GM21786 (cell line): ENCODE measurements around the gene POMGNT1.

Experiments used
- ATAC-seq: cut with Tn5 transposase; IDR thresholded peaks from one replicate; pipeline ENCODE4 v1.9.1; 2021; ENCODE audit not compliant: unreplicated experiment

Gene POMGNT1

DNA sequence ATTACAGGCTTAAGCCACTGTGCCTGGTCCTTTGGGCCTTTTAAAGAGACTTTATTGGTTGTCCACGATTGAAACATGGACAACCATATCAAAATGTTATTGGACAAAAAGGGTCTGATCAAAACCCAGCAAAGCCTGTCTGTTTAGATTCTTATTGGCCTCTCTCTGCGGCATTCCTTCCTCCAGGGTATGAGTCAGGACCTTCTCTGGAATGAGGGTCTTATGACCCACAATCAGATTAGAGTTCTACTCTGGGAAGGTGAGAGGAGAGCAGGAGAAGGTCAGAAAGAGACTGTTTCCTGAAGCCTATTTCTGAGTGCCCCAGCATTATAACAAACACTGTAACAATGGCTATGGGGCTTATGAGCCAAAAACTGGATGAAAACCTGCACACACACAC lies 12.8 kb upstream of the POMGNT1 start:
- no peak for ATAC-seq

DNA sequence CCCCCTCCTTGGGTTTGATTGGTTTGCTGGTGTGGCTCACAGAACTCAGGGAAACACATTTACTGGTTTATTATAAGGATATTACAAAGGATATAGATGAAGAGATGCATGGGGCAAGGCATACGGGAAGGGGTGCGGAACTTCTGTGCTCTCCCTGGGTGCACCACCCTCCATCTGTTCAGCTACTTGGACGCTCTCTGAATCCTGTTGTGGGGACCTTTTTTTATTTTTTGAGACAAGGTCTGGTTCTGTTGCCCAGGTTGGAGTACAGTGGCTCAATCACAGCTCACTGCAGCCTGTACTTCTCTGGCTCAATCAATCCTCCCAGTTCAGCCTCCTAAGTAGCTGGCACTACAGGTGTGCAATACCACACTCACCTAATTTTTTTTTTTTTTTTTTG lies 12.3 kb upstream of the POMGNT1 start:
- ATAC-seq, result no peak

- ATAC-seq, result no peak
Observed at GRCh38 chr1:46206399-46206798, 8.2 kb upstream of the POMGNT1 start.

GRCh38 chr1:46205791-46206190 lies 7.6 kb upstream of the POMGNT1 start:
- no peak for ATAC-seq

DNA sequence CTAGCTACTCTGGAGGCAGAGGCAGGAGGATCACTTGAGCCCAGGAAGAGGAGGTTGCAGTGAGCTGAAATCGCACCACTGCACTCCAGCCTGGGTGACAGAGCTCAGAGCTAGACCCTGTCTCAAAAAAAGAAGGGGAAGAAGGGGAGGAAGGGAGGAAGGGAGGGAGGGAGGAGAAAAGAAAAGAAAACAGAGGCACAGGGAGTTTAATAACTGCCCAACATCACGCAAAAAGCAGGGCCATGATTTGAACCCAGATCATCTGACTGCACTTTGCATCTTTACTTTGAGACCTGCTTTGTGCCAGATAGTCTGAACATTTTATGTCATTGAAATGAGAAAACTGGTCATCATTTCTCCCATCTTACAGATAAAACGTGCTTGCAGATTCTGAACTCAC lies 6.9 kb upstream of the POMGNT1 start:
- no peak for ATAC-seq

GRCh38 chr1:46204406-46204742 lies 6.1 kb upstream of the POMGNT1 start:
- no peak for ATAC-seq

DNA sequence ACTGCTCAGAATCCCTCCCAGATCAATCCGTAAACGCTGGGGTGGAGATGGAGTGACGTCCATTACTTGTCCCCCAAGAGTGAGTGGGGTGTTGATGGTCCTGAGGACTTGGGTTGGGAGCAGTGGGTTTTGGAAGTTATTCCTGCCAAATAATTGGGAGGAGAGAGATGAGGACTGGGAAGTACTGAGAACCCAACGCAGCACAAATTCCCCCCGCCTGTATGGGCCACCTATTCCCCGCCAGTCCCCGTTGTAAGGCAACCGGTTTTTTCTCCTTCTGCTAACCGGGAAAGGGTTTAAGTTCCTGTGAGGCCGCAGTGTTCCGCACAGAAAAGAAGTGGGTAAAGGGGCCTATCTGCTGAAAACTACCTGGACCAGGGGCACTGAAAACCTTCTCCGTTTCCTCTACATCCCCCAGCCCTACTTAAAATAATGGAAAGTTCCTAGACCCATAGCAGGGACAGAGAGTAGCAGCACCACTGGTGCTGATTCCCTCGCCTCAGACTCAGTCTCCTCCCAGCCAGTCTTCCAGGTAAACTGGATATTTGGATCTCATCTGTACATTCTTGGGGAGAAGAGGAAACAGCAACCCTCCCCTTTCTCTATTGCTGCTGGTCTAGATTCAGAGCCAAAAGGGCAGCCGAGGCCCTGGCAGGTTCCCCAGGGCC lies 5.6 kb upstream of the POMGNT1 start:
- ATAC-seq, result no peak

DNA sequence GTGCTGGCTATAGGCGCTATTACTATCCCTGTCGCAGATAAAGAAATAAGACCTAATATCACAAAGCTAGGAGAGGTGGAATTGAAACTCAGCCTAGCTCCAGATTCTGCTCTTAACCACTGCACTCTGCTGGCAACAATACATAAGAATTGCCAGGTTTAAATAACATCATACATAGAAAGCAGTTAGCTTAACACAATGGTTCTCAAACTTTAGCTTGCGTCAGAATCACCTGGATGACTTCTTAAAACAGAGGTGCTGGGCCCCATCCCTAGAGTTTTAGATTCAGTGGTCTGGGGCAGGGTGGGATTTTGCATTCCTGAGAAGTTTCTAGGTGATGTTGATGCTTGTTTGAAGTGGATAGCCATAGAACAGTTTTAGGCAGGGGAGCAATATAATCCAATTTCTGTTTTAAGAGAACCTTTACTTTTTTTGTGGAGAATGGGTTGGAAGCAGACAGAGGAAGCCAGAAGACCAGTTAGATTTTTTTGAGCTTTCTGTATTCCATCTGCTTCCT lies 1.1 kb upstream of the POMGNT1 start:
- ATAC-seq, result no peak

- ATAC-seq, result no peak
Observed at GRCh38 chr1:46197560-46197963, 672 bp downstream of the POMGNT1 start.

GRCh38 chr1:46196609-46197008 lies 1.6 kb downstream of the POMGNT1 start:
- no peak for ATAC-seq

DNA sequence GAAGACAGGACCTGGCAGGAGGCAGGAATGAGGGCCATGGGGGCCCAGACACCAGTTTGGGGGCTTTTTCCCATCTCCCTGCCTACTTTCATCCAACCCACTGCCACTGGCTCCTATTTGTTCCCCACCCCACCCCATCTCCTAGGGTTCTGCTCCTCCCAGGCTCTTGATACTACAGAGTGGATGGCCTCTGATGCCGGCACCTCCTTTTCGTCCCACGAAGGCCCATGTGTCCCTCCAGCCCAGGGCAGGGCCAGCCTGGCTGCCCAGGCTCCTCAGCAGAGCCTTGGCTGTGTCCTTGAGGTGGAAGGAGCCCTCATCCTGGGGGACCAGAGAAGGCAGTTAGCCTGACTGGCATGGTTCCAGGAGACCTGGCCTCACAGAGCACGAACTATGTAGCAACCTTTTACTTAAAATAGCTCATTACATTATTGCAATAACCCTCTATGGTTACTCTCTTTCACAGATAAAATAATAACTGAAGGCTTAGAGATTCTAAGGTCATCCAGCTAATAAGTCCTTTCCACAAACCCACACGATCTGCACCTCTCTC lies 3.5 kb downstream of the POMGNT1 start:
- no peak for ATAC-seq

- ATAC-seq, result no peak
Observed at GRCh38 chr1:46193984-46194570, 4.2 kb downstream of the POMGNT1 start.

DNA sequence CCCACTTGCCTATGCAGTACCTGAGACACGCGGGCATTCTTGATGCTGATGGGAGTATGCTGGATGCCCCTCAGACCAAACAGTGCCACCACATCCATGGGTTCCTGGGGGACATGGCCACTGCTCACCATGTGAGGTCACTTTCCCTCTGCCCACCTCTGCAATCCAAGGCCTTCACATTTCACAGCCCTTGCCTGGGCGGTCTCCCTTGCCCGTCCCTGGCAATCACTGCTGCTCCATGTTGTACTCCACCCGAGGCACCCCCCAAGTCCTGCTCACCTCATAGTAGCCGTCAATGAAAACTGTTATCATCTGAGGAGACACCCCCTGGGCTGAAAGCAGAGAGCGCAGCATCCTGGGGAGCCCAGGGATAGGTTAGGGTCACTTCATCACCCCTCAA lies 4.9 kb downstream of the POMGNT1 start:
- no peak for ATAC-seq

- no peak for ATAC-seq
Observed at GRCh38 chr1:46192171-46192570, 6.1 kb downstream of the POMGNT1 start.

DNA sequence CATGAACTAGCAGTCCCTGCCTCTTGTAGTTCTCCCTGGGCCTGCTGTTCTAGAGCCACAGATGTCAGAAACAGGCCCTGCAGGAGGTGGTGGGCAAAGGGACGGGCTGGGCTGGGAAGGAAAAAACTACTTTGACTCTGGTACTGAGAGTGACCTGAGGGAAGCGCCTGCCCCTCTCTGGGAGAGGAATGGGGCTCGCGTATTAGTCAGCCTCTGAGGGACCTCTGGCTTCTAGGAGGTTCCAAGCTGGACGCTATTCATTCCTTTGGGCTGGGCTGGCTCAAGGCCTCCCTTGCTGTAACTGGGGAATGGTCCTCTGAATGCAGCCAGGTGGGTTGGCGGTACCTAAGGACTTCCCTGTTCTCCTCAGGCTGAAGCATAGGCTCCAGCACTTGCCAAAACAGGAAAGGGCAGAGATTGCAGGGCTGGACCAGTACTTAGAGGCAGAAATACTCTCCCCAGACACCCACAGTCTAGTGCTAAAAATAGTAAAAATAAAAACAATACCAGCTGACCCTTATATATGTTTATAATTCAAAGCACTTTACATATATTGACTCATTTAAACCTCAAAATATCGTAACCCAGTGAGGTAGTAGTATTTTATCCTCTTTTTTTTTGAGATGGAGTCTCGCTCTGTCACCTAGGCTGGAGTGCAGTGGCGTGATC lies 7.1 kb downstream of the POMGNT1 start:
- ATAC-seq, result no peak

DNA sequence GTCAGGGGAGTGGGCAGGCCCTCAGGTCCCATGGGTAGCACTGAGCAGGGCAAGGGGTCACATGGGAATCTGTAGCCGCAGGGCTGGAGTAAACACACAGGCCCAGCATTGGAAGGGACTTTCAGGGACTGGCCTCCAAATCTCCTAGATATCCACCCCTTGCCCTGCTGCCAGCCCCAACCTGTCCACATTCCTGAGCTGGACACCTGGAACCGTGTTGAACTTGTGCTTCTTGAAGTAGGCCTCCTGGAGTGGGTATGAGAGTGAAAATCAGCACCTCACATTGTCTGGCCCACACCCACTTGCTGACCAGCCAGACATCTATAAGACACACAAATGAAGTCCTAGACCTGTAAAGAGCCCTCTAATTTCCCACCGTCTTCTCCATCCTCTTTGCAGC lies 7.7 kb downstream of the POMGNT1 start:
- no peak for ATAC-seq

GRCh38 chr1:46188295-46189030 lies 9.8 kb downstream of the POMGNT1 start:
- ATAC-seq, result no peak

GRCh38 chr1:46187106-46187869 lies 10.9 kb downstream of the POMGNT1 start:
- no peak for ATAC-seq

DNA sequence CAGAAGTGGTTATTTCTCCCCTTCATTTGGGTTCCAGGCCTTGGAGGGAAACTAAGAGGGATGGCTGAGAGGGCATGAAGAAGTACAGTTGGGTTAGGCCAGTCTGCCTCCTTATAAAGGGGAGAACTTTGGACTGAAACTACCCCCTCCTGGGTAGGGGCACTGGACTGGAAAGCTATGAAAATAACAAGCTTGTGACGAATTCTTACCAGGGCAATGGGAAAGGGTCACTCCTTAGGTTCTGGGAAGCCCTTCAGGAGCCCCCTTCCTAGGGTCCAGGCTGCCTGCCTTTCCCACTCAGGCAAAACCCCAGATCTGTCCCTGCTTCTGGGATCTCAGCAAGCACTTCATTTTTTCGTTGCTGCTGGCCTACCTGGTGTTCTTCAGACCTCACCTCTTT lies 12.2 kb downstream of the POMGNT1 start:
- ATAC-seq, result no peak

DNA sequence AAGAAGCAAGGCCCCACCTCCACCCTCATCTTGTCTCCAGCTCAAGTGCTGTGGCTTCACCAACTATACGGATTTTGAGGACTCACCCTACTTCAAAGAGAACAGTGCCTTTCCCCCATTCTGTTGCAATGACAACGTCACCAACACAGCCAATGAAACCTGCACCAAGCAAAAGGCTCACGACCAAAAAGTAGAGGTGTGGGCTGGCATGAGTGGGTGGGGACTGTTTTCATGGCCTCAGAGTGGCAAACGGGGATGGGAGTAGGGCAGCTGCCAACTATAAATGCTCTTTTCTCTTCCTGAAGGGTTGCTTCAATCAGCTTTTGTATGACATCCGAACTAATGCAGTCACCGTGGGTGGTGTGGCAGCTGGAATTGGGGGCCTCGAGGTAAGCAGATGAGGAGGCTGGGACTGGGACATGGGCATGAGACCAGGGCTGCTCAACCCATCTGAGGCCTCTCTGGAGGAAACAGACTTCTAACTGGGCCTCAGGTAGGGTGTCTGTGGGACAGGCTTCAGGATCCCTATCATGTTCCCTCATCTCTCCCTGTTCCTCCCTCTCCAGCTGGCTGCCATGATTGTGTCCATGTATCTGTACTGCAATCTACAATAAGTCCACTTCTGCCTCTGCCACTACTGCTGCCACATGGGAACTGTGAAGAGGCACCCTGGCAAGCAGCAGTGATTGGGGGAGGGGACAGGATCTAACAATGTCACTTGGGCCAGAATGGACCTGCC lies 13.1 kb downstream of the POMGNT1 start:
- ATAC-seq, result no peak
